Measurements from ENCODE around the gene PTH2.
A peak's percentile ranks its signal among the peaks of the same experiment; 100 is the strongest.

The PTH2 gene

DNA sequence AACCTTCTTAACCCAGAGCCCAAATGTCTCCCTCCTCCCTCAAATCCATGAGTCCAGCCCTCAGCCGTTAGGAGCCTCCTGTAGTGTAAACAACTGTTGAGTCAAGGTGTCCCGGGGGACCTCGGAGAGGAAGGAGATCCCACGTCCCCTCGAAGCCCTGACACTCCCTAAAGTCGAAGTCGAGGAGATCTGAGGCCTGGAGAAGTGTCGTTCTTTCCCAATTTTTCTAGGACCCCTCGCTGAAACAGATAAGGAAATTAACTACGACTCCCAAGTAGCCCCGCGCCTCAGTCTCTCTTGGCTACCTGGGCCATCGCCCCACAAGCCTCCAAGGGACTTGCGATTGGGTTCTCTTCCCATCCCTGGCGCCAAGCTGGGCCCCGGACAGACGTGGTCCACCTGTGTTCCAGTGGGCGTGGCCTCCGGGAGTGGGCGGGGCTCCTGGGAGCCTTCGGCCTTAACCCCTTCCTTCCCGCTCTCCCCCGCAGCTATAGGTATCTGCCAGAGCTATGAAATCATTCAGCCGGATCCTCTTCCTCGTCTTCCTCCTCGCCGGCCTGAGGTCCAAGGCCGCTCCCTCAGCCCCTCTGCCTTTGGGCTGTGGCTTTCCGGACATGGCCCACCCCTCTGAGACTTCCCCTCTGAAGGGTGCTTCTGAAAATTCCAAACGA lies 2.8 kb upstream of the PTH2 start:
- H3K4me3 ChIP-seq (ENCODE audit: low read depth, low read length): no peak overlapping the region
- in situ Hi-C loops (cut with HindIII; ENCODE audit: low sequenced_read_pairs): no loop called here
- DNase-seq (ENCODE audit: low read depth, low spot score): no peak
- TF ChIP-seq, protein P1, sequence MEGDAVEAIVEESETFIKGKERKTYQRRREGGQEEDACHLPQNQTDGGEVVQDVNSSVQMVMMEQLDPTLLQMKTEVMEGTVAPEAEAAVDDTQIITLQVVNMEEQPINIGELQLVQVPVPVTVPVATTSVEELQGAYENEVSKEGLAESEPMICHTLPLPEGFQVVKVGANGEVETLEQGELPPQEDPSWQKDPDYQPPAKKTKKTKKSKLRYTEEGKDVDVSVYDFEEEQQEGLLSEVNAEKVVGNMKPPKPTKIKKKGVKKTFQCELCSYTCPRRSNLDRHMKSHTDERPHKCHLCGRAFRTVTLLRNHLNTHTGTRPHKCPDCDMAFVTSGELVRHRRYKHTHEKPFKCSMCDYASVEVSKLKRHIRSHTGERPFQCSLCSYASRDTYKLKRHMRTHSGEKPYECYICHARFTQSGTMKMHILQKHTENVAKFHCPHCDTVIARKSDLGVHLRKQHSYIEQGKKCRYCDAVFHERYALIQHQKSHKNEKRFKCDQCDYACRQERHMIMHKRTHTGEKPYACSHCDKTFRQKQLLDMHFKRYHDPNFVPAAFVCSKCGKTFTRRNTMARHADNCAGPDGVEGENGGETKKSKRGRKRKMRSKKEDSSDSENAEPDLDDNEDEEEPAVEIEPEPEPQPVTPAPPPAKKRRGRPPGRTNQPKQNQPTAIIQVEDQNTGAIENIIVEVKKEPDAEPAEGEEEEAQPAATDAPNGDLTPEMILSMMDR (IDR thresholded peaks at IDR 0.05; ENCODE audit: low read depth, low read length): no peak

DNA sequence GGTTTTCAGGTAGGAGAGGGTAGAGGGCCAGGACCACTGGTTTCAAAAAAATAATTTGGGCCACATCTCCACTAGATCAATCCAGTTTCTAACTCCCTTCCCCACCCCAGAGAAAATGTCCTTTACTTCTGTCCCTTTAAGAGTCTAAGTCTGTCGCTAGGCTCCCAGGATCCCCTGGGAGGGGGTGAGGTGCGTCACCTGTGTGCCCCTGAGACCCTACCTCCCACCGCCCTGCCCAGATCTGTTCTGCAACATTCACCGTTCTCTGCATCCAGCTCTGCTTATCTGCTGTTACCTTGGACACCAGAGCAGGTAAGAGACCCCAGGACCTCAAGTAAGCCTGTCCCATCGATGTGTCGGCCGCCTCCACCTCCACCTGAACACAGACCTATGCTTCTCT lies 1.9 kb upstream of the PTH2 start, which contains the start of gene GFY:
GFY (plus strand) TSS at position 211 of the 400 bp plus-strand sequence. CDS start 1,043 bp downstream, outside the sequence.
- TF ChIP-seq, protein P1 (IDR thresholded peaks at IDR 0.05; ENCODE audit: low read depth, low read length): no peak
- no peak within 1 kb of the TSS for H3K4me3 ChIP-seq (ENCODE audit: low read depth, low read length)
- DNase-seq (ENCODE audit: low read depth, low spot score): no peak
- in situ Hi-C loops (cut with HindIII; ENCODE audit: low sequenced_read_pairs): no loop called here

DNA sequence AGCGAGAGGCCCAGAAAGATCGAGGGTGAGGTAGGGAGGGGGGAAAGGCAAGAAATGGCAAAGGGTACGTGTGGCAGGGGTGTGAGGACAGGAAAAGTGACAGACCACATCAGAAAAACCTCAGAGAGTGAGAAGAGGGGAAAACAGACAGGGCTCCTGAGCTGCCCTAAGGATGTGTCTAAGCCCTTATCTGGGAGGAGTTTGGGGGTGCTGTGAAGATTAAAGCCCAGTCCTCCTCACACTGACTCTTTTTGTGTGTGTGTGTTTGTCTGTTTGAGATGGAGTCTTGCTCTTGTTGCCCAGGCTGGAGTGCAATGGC lies 703 bp upstream of the PTH2 start:
- H3K4me3 ChIP-seq (ENCODE audit: low read depth, low read length): no peak overlapping the region
- in situ Hi-C loops (cut with HindIII; ENCODE audit: low sequenced_read_pairs): no loop called here
- TF ChIP-seq, protein P1 (IDR thresholded peaks at IDR 0.05; ENCODE audit: low read depth, low read length): no peak
- no peak for DNase-seq (ENCODE audit: low read depth, low spot score)

DNA sequence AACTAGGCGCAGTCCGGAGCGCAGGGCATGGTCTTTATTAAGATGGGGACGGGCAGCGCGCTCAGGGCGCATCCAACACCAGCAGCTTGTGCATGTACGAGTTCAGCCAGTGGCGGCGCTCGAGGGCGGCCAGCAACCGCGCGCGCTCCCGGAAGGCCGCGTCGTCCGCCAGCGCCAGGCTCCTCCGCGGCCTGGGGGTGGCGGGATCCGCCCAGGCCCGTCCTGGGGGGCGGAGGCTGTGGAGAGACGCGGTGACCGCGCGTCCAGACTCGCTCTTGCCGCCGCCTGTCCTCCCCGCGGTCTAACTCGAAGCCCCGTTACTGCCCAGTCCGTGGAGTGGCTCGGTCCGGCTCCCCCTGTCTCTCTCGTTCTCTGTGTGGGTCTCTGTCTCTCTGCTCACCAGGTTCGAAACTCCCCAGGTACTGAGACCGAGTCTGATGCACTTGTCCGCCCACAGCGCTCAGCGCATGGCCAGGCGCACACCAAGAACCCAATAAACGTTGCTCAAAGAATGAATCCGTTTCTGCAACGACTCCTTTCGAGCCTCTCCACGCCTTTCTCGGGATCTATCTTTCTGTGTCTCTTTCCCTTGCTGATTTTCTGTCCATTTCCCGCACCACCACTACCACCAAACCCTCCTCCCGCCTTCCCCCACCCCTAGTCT lies 702 bp downstream of the PTH2 start:
- TF ChIP-seq, protein P1 (IDR thresholded peaks at IDR 0.05; ENCODE audit: low read depth, low read length): no peak
- no peak overlapping the region for H3K4me3 ChIP-seq (ENCODE audit: low read depth, low read length)
- in situ Hi-C loops (cut with HindIII; ENCODE audit: low sequenced_read_pairs): no loop called here
- DNase-seq (ENCODE audit: low read depth, low spot score): no peak

DNA sequence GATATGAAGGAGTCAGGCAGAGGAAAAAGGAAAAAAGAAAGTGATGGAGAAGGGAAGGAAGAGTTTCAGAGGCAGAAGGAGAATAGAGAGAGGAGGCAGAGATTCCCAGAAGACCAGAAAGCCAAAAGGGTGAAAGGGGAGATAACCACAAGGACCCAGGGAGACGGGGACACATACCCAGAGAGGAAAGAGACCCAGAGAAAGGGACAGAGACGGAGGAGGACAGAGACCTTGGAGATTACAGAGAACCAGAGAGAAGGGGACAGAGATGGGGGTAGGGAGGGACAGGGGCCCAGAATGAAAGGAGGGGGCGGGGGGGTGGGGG lies 1.4 kb downstream of the PTH2 start:
- TF ChIP-seq, protein P1 (IDR thresholded peaks at IDR 0.05; ENCODE audit: low read depth, low read length): no peak
- in situ Hi-C loops (cut with HindIII; ENCODE audit: low sequenced_read_pairs): no loop called here
- H3K4me3 ChIP-seq (ENCODE audit: low read depth, low read length): no peak overlapping the region
- no peak for DNase-seq (ENCODE audit: low read depth, low spot score)

DNA sequence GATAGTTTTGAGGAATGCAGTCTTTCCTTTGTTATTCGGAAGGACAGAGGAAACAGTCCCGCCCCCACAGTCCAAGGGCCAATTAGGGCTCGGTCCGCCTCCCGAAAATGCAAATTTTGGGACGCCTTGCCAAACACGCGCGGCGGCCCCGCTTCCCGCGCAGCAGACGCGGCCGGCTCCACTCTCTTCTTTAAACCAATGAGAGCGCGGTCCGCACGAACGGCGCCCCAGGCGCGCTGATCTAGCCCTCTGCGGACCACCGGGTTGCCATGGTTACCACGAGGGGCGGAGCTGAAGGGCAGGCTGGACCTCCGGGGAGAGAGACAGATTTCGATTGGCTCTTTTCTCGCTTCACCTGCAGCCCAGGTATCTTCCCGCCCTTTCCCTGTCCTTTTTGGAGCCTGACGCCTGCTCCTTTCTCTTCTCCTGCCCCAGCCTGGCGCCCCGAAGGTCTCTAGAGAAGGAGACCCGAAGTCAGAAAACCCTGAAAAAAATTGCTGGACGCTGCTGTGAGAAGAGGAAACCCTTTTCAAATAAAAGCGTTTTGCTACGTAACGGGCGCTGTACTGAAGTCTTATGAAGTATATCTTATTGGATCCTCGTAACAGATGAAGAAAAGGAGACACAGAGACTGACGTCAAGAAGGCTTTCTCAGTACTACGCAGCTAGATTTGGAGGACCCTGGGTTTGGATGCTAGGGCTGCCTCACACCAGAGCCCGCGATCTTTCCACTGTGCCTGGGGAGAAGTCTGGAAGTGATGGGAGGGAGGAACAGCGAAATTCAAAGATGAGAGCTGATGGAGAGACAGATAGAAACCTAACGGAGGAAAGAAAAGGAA lies 2.0 kb downstream of the PTH2 start:
- no peak overlapping the region for H3K4me3 ChIP-seq (ENCODE audit: low read depth, low read length)

More for the DNA sequence above, 2.0 kb downstream of the PTH2 start:
- TF ChIP-seq, protein P1 (IDR thresholded peaks at IDR 0.05; ENCODE audit: low read depth, low read length): no peak
- in situ Hi-C loops (cut with HindIII; ENCODE audit: low sequenced_read_pairs): no loop called here
- peak; percentile 27 for DNase-seq (ENCODE audit: low read depth, low spot score)
